ENCODE measurements around the gene AFF3.

GRCh38 chr2:99944019-99944418, 198.4 kb downstream of the AFF3 start:
- TF ChIP-seq POLR2A (IDR thresholded peaks at IDR 0.05), result no peak
- TF ChIP-seq CTCF (IDR thresholded peaks at IDR 0.05), result no peak
